Measurements from ENCODE around the gene CPZ.

CPZ gene

DNA sequence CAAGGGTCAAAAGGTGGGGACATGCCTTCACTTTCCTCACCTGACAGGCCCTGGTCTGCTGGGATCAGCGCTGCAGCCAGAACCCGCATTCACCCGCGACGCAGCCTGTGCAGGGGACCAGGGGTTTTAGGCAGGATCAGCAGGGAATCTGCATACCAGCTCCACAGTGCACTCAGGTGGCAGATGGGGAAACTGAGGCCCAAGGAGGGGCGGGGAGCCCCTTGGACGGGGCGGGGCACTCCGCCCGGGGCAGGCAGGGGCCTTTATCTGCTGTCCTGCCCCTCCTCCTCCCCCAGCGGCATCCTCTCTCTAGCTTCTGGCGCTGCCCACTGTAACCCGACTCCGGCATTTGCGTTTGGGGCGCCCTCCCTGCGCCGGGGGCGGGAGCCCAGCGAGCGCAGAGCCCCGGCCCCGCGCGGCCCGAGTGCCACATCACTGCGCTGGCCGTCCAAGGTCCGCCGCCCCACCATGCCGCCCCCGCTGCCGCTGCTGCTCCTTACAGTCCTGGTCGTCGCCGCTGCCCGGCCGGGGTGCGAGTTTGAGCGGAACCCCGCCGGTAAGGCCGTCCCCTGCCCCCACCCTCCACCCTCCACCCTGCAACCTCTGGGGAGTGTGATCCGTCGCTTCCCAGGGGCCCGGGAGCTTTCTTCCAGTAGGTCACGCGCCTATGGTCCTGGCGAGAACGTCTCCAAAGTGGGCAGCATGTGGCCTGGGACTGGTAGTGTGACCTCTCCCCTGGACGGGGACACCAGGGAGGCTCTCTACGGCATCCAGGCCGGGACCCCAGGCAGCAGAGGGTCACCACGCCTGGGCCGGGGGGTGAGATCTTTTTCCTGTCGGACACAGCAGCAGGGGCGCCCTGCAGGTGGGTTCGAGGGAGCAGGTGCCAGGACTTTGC is at the start of gene CPZ:
Gene CPZ, plus strand, starts transcription at position 400 of the 898 bp plus-strand sequence. Its CDS starts 69 bp downstream, at position 469.
- no peak for DNase-seq

DNA sequence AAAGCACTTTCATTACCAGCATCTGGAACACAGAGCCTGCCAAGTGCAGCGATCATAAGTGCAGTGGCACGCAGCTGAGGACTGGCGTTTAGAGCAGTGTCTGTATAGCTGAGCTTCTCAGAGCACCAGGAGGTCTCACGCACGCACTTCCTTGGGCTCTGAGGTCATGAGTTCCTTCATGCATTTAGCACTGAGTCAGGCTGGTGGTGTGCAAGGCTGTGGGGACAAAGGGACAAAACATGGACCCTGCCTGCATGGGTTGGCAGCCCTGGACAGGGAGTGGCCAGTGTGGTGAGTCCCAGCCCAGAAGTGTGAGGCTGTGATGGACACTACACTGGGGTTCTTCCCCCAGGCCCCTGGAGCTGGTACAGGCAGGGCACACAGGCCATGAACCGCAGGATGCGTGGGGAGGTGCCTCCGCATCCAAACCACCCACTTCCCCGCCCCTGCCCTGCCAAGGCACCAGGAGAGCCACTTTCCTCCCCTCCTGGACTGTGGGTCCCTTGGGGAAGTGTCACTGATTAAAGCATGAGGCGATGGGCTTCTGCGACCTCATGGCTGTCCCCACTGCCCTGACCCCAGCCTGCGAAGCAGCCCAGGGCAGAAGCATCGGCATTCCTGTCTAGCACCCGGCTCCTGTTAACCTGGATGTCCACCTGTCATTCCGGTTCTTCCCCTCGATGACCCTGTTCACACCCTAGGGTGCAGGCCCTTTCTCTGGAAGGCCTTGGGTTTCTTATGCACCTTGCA is 49.6 kb upstream of the CPZ start:
- DNase-seq = no peak

DNA sequence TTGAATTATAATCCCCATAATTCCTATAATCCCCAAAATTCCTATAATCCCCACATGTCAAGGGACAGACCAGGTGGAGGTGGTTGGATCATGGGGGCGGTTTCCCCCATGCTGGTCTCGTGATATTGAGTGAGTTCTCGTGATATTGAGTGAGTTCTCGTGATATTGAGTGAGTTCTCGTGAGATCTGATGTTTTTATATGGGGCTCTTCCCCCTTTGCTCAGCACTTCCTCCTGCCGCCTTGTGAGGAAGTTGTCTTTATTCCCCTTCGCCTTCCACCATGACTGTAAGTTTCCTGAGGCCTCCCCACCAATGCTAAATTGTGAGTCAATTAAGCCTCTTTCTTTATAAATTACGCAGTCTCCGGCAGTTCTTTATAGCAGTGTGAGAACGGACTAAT is 48.9 kb upstream of the CPZ start:
- no peak for DNase-seq

DNA sequence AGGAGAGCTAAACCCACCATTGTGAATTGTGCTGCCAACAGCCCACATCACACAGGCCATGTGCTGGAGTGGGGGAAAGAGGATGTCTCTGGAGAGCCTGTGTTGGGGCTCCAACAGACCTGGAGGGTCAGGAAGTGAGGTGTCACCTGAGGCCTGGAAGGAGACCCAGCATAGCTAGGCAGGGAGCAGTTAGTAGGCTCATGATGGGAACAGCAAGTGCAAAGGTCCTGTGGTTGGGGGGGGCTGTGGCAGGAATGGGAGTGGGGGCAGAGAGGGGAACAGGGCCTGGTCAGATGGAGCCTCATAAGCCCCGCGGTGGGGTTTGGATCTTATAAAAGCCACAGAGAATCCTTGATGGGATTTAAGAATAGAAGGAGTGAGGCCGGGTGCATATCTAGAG is 48.3 kb upstream of the CPZ start:
- no peak for DNase-seq

DNA sequence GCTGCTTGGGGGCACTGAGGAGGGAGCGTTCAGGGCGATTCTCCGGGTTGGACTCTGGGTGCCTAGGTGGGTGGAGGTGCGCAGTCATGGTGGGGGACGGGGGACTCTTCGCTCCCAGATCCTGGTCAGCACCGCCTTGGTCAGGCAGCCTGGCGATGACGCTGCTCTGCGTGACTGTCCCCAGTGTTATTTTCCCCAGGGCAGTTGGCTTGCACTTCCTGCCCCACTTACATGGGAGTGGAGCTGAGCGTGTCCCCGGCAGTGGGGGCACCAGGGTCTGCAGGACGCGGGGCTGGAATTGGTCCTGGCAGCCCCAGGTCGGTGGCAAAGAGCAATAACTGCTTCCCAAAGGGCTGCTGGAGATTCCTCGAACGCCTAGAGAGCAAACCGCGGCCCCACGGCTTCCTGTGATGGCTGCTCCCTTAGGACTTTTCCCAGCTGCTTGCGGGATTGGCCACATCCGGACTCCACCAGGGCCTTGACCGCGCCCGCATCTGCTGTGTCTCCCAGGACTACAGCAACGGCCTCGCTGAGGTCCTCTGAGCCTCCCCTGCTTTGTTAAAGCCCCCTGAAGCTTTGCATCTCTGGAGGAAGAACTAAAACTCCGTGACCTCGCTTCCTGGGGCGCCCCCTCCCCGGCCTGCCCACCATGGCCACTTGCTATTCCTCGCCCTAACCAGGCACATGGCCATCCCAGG is 47.7 kb upstream of the CPZ start:
- DNase-seq = no peak

DNA sequence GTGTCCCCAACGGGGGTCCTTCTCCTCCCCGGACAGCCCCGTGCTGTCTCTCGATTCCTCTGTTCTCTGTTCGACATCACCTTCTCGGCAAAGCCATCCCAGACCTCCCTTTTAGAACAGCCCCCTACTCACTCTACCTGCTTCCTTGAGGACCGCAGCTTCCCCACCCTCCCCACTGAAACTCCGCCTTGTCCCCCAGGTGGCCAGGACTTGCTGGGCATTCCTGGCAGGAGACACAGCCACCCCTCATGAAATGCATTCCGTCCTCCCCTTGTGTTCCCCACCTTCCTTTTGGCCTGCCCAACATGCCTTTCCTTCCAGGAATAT is 47.2 kb upstream of the CPZ start:
- no peak for DNase-seq

GRCh38 chr4:8546766-8547107 is 45.8 kb upstream of the CPZ start:
- no peak for DNase-seq

GRCh38 chr4:8547108-8547911 is 45.3 kb upstream of the CPZ start:
- DNase-seq = no peak

DNA sequence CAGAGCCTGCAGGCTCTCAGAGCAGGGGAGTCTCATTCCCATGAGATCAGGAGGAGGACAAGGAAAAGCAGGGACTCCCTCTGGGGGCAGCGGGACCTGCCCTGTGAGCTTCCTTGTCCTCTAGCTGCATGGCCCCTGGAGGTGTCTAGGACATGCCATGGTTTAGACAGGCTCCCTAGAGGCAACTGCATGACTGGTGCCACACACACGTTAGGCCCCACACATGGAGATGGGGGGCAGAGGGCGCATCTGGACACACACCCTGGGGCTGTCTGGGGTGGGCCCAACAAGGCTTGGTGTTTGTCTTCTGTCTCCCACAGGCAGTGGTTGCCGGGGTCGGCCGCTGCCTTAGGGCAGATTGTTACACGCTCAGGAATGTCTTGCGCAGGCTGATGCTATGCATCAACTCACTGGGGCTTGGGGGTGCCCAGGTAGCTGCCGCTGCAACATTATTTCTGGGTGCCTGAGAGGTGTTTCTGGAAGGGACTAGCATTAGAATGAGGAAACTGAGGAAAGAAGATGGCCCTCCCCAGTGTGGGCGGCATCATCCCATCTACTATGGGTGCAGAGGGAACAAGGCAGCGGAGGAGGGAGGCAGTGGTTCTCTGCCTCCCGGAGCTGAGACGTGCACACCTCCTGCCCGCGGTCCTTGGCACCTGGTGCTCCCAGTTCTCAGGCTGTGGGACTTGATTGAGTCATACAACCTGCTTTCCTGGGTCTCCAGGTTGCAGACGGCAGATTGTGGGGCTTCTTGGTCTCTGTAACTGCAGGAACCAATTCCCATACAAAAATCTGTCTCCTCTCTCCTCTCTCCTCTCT is 44.4 kb upstream of the CPZ start:
- DNase-seq = no peak

DNA sequence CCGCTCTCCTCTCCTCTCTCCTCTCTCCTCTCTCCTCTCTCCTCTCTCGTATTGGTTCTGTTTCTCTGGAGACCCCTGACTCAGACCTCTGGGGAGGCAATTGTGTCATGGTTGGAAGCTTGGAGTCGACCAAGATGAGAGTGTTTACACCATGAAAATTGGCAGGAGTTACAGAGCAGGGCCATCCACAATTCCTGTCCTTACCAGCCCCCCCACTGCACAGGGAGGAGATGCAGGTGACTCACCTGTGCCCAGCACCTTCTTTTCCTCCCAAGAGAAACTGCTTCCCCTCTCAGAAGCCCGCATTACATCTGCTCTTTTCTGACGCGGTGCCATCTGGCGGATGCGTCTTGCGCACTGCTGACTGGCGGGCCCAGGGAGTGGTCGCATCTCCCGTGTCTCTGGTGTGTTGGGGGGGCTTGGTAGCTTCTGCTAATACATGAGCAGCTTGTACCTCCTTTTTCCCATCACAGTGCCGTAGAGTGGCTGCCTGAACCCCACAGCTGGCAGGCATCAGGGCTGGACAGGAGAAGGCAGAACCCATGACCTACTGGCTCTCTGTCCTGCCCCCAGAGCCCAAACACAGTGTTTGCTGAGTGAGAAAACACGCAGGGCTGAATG is 43.7 kb upstream of the CPZ start:
- DNase-seq = no peak

DNA sequence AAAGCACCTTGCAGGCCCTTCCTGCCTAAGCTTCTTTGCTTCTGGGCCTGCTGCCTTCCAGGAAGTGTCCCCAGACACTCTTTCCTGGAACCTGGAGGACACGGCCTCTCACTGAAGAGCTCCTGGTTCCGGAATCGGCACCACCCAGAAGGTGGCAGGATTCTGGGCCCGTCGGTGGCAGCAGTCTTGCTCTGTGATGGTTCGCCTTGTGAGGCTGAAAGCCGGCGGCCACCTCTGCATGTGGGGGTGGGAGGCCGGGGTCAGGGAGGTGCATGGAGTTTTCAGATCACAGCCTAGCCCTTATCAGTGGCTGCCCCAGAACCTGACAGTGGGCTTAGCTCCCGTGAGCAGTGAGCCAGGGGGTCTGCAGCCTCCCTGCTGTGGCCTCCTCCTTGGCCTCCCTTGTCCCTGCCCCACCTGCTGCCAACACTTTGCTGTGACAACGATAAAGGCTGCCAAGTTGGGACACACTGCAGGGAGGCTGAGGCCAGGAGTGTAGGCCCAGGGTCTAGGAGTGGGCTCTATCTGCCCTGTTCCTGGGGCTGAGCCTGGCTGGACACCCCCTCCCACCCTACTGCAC is 43.1 kb upstream of the CPZ start:
- DNase-seq = no peak

GRCh38 chr4:8550691-8551090 is 41.9 kb upstream of the CPZ start:
- DNase-seq = no peak

DNA sequence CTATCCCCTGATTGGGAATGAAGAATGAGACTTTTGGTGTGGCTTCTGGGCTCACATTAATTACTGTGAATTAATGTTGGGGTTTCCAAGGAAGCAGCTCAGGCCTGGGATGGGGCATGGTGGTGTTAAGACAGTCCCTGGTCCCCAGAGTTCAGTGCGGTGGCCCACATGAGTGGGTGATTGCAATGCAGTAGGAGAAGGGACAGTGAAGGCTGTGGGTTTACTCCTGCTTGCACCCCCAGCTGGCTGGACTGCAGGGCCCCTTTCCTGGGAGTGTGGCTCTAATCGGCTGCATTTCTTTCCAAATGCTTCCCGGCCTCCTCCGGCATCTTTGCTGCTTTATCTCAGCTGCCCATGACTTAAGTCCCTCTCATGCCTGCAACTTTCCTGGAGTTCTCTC is 40.5 kb upstream of the CPZ start:
- no peak for DNase-seq

DNA sequence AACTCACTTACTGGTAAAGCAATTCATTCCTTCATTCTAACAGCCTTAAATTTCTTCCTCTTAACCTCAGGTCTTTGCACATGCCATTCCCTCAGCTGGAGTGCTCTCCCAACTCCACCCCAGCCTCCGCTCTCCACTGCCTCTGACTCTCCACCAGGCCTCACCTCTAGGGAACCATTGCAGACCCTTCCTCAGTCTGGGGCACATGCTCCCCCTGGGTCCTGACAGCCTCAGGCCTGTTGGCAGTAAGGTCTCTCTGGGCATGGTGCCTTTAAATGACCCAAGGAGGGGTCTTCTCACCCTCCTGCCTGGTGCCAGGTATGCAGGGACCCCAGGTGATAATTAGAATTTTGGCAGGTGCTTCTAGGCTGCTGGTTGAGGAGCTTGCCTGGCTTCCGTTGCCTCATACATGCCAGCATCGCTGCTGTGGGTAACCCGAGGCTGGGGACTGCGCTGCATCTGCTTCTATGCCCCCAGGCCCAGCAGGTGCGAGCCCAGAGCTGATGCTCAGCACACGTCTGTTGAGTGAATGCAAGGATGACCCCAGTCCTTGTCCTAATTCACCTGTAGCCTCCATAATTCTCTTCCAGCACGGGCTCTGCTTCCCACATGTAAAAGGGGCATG is 39.9 kb upstream of the CPZ start:
- no peak for DNase-seq

GRCh38 chr4:8553216-8553615 is 39.3 kb upstream of the CPZ start:
- DNase-seq = no peak

DNA sequence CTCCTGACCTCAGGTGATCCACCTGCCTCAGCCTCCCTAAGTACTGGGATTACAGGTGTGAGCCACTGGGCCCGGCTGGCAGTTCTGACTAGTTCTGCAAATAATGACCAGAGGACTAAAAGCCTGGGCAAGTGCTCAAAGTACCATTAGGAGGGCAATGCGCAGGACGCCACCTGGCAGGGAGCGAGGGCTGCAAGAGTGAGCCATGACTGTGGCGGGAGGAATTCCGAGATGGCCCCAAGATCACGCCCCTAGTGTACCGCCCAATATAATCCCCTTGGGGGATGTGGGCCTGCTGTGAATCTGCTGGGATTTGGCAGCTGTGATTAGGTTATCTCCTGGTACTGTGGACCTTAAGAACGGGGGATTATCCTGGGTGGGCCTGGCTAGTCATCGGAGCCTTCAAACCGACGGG is 38.6 kb upstream of the CPZ start:
- no peak for DNase-seq

GRCh38 chr4:8554555-8555100 is 37.9 kb upstream of the CPZ start:
- no peak for DNase-seq

DNA sequence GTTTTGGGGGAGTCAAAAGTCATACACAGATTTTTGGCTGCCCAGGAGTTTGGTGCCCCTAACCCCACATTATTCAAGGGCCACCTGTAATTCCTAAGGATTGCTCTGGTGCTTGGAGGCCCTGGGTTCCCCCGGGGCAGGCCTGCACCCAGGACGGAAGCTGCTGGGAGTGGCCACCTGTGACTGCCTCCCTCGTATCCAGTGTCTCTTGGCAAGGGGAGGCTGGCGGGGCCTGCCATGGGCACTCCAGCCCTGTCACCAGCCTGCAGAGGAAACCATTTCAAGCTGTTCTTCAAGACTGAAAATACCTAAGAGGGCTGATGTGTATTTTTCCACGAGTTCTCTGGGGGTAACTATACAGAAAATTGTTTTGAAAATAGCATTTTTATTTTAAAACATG is 36.8 kb upstream of the CPZ start:
- DNase-seq = no peak

DNA sequence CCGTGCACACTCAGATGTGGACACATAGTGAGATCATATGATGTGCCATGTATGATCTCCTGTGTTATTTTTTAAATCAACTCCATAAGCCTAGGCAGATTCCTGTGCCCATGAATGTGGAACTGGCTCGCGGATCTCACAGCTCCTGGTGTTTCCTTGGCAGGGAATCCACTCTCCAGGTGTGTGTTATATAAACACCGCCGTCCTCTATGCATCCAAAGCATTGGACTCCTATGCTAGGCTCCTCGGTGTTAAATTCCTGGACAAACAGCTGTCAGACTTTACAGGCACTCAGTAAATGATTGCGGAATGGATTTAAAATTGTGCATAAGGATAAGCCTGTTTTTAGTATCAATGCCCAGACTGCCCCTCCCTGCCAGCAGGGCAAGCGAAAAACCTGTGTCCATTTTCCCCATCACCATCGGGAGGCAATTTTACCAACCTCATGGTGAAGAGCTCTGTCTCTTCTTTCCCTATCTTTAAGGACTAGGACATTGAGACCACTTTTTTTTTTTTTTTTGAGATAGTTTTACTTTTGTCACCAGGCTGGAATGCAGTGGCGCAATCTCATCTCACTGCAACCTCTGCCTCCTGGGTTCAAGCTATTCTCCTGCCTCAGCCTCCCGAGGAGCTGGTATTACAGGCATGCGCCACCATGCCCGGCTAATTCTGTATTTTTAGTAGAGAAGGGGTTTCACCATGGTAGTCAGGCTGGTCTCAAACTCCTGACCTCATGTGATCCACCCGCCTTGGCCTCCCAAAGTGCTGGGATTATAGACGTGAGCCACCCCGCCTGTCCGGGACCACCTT is 36.0 kb upstream of the CPZ start:
- DNase-seq = no peak
